Measurements from ENCODE around the gene CCDC92. TPM values are rescaled to one million over a fixed set of nuclear protein-coding genes. Genes with fewer than 3 reads are reported as not detected.

The CCDC92 gene
- total RNA-seq, 1 donor from 2014 or later = 38.9 TPM

DNA sequence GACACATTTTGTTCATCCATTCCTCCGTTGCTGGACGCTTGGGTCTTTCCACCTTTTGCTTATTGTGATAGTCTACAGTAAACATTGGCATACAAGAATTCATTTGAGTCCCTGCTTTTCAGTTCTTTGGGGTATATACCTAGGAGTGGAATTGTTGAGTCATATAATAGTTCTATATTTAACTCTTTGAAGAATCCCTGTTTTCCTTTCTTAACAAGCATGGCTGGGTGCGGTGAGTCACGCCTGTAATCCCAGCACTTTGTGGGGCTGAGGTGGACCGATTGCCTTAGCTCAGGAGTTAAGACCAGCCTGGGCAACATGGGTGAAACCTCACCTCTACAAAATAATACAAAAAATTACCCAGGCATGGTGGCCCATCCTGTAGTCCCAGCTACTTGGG, 75.4 kb downstream of the CCDC92 start:
- no peak for FAIRE-seq
- Histone ChIP-seq H4K20me1 (ENCODE audit: insufficient read depth, low read length) (no peaks in the 10 kb centered on the region), H3K9ac (ENCODE audit: low read length) (no peak overlapping the region), H3K9me3 (ENCODE audit: insufficient read depth, low read depth, low read length) (peaks cover 4% of the 10 kb centered on the region), H2AFZ (ENCODE audit: low read depth, low read length) (no peak overlapping the region), H3K4me2 (ENCODE audit: low read length) (peak overlapping the region; percentile 73), H3K36me3 (ENCODE audit: insufficient read depth, low read length) (no peaks in the 10 kb centered on the region), H3K27ac (ENCODE audit: low read depth, low read length) (peak overlapping the region; percentile 7), H3K27me3 (ENCODE audit: insufficient read depth, low read length) (no peaks in the 10 kb centered on the region), H3K4me1 (ENCODE audit: insufficient read depth, low read length) (peaks cover 12% of the 10 kb centered on the region), H3K4me3 (ENCODE audit: insufficient read depth, low read depth, low read length) (no peak overlapping the region), H3K79me2 (ENCODE audit: insufficient read depth, low read length) (no peaks in the 10 kb centered on the region)
- Mint-ChIP-seq H3K27ac (ENCODE audit: unreplicated experiment) (no peak overlapping the region), H3K4me3 (ENCODE audit: unreplicated experiment) (no peak overlapping the region), H3K36me3 (ENCODE audit: low read depth, unreplicated experiment) (no peaks in the 10 kb centered on the region), H3K4me1 (ENCODE audit: low read depth, unreplicated experiment) (peaks cover 7% of the 10 kb centered on the region), H3K9me3 (ENCODE audit: unreplicated experiment) (peaks cover 6% of the 10 kb centered on the region), H3K27me3 (ENCODE audit: low read depth, unreplicated experiment) (peaks cover 10% of the 10 kb centered on the region)
- TF ChIP-seq, protein P1, sequence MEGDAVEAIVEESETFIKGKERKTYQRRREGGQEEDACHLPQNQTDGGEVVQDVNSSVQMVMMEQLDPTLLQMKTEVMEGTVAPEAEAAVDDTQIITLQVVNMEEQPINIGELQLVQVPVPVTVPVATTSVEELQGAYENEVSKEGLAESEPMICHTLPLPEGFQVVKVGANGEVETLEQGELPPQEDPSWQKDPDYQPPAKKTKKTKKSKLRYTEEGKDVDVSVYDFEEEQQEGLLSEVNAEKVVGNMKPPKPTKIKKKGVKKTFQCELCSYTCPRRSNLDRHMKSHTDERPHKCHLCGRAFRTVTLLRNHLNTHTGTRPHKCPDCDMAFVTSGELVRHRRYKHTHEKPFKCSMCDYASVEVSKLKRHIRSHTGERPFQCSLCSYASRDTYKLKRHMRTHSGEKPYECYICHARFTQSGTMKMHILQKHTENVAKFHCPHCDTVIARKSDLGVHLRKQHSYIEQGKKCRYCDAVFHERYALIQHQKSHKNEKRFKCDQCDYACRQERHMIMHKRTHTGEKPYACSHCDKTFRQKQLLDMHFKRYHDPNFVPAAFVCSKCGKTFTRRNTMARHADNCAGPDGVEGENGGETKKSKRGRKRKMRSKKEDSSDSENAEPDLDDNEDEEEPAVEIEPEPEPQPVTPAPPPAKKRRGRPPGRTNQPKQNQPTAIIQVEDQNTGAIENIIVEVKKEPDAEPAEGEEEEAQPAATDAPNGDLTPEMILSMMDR (IDR thresholded peaks at IDR 0.05; ENCODE audit: insufficient read depth, low read depth, low read length) = no peak
- no peak for TF ChIP-seq EZH2 (IDR thresholded peaks at IDR 0.05; ENCODE audit: insufficient read depth, low read length)
- DNase-seq (ENCODE audit: low read depth) = peak; percentile 71

DNA sequence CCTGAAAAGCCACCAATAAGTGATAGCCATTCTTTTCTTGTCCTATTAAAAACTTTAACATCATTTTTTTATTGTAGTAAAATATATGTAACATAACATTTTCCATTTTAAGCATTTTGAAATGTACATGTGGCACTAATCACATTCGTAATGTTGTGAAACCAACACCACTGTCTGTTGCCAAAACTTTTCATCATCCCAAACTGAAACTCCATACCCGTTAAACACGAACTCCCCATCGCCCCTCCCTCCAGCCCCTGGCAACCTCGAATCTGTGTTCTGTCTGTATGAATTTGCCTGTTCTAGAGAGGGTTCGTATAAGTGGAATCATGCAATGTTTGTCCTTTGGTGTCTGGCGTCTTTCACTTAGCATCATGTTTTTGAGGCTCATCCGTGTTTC, 75.9 kb downstream of the CCDC92 start:
- no peak overlapping the region for H2AFZ ChIP-seq (ENCODE audit: low read depth, low read length)
- Mint-ChIP-seq H3K36me3 (ENCODE audit: low read depth, unreplicated experiment) (no peaks in the 10 kb centered on the region), H3K27ac (ENCODE audit: unreplicated experiment) (no peak overlapping the region), H3K4me3 (ENCODE audit: unreplicated experiment) (no peak overlapping the region), H3K4me1 (ENCODE audit: low read depth, unreplicated experiment) (peaks cover 7% of the 10 kb centered on the region), H3K9me3 (ENCODE audit: unreplicated experiment) (peaks cover 6% of the 10 kb centered on the region), H3K27me3 (ENCODE audit: low read depth, unreplicated experiment) (peaks cover 11% of the 10 kb centered on the region)
- H4K20me1 ChIP-seq (ENCODE audit: insufficient read depth, low read length) = no peaks in the 10 kb centered on the region
- peaks cover 12% of the 10 kb centered on the region for H3K4me1 ChIP-seq (ENCODE audit: insufficient read depth, low read length)
- no peaks in the 10 kb centered on the region for H3K27me3 ChIP-seq (ENCODE audit: insufficient read depth, low read length)
- TF ChIP-seq, protein P1 (IDR thresholded peaks at IDR 0.05; ENCODE audit: insufficient read depth, low read depth, low read length) = no peak
- no peak for TF ChIP-seq EZH2 (IDR thresholded peaks at IDR 0.05; ENCODE audit: insufficient read depth, low read length)
- H3K36me3 ChIP-seq (ENCODE audit: insufficient read depth, low read length) = no peaks in the 10 kb centered on the region
- no peaks in the 10 kb centered on the region for H3K79me2 ChIP-seq (ENCODE audit: insufficient read depth, low read length)
- no peak overlapping the region for H3K4me3 ChIP-seq (ENCODE audit: insufficient read depth, low read depth, low read length)
- H3K4me2 ChIP-seq (ENCODE audit: low read length) = peak overlapping the region; percentile 73
- no peak for FAIRE-seq
- H3K9me3 ChIP-seq (ENCODE audit: insufficient read depth, low read depth, low read length) = peaks cover 4% of the 10 kb centered on the region
- H3K9ac ChIP-seq (ENCODE audit: low read length) = no peak overlapping the region
- H3K27ac ChIP-seq (ENCODE audit: low read depth, low read length) = peak overlapping the region; percentile 7
- no peak for DNase-seq (ENCODE audit: low read depth)

DNA sequence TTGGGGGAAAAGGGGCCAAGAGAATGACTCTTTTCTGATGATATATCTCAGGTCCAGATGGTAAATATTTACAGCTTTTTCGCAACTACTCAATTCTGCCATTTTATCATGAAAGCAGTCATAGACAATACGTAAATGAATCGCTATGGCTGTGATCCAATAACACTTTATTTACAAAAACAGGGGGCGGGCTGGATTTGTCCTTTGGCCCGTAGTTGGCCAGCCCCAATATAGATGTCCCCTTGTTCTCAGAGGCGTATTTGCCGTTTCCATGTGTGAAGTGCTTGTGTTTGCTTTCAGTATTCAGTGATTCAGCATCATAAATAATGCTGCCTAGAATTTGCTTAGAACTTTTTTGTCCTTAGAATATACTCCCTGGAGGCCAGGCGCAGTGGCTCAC, 77.2 kb downstream of the CCDC92 start:
- H3K27me3 ChIP-seq (ENCODE audit: insufficient read depth, low read length) = no peaks in the 10 kb centered on the region
- H3K4me3 ChIP-seq (ENCODE audit: insufficient read depth, low read depth, low read length) = no peak overlapping the region
- Mint-ChIP-seq H3K9me3 (ENCODE audit: unreplicated experiment) (peaks cover 6% of the 10 kb centered on the region), H3K4me3 (ENCODE audit: unreplicated experiment) (no peak overlapping the region), H3K36me3 (ENCODE audit: low read depth, unreplicated experiment) (peaks cover 3% of the 10 kb centered on the region), H3K27me3 (ENCODE audit: low read depth, unreplicated experiment) (peaks cover 21% of the 10 kb centered on the region), H3K4me1 (ENCODE audit: low read depth, unreplicated experiment) (peaks cover 7% of the 10 kb centered on the region), H3K27ac (ENCODE audit: unreplicated experiment) (no peak overlapping the region)
- H3K9ac ChIP-seq (ENCODE audit: low read length) = no peak overlapping the region
- H3K9me3 ChIP-seq (ENCODE audit: insufficient read depth, low read depth, low read length) = peaks cover 4% of the 10 kb centered on the region
- H3K36me3 ChIP-seq (ENCODE audit: insufficient read depth, low read length) = no peaks in the 10 kb centered on the region
- H2AFZ ChIP-seq (ENCODE audit: low read depth, low read length) = no peak overlapping the region
- DNase-seq (ENCODE audit: low read depth) = no peak
- no peak overlapping the region for H3K27ac ChIP-seq (ENCODE audit: low read depth, low read length)
- H4K20me1 ChIP-seq (ENCODE audit: insufficient read depth, low read length) = no peaks in the 10 kb centered on the region
- H3K79me2 ChIP-seq (ENCODE audit: insufficient read depth, low read length) = no peaks in the 10 kb centered on the region
- no peak overlapping the region for H3K4me2 ChIP-seq (ENCODE audit: low read length)
- FAIRE-seq = no peak
- H3K4me1 ChIP-seq (ENCODE audit: insufficient read depth, low read length) = peaks cover 11% of the 10 kb centered on the region
- TF ChIP-seq, protein P1 (IDR thresholded peaks at IDR 0.05; ENCODE audit: insufficient read depth, low read depth, low read length) = no peak
- no peak for TF ChIP-seq EZH2 (IDR thresholded peaks at IDR 0.05; ENCODE audit: insufficient read depth, low read length)

All from astrocyte (in vitro differentiated cells and primary cell).